ENCODE measurements around the gene GZMB.
A peak's percentile ranks its signal among the peaks of the same experiment; 100 is the strongest.

GZMB gene

DNA sequence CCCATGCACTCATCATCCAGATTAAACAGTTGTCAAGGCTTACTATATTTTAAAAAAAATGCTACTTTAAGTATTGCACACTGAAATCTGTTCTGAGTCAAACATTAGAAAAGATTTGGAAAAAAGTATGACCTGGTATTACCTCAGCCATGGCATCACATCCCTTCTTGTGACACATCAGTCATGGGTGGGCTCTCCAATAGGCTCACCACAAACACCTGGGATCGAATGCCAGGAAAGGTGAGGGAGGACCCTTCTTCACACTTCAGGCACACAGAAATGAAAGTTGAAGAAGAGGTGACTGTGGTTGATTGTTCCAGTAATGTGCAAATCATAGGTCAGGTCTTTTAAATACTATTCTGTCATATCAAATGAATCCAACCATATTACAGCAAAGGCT, 36.6 kb upstream of the GZMB start:
- Histone ChIP-seq H3K27me3 (ENCODE audit: insufficient read depth, low read length, poor library complexity, severe bottlenecking) (no peaks in the 10 kb centered on the region), H3K79me2 (ENCODE audit: insufficient read depth, low read length) (no peaks in the 10 kb centered on the region), H4K20me1 (ENCODE audit: insufficient read depth, low read length, poor library complexity, severe bottlenecking) (no peaks in the 10 kb centered on the region), H3K9me2 (replicated peaks; ENCODE audit: low read depth, low read length) (no peaks in the 10 kb centered on the region), H3K4me3 (ENCODE audit: low read length, poor library complexity, severe bottlenecking) (no peak overlapping the region), H3K4me1 (ENCODE audit: insufficient read depth, low read length, poor library complexity, severe bottlenecking) (peaks cover 45% of the 10 kb centered on the region), H3K4me2 (ENCODE audit: low read depth, low read length, poor library complexity, severe bottlenecking) (no peak overlapping the region), H3K9me3 (ENCODE audit: insufficient read depth, low read depth, low read length) (no peaks in the 10 kb centered on the region), H3K36me3 (ENCODE audit: insufficient read depth, low read length) (no peaks in the 10 kb centered on the region), H3F3A (ENCODE audit: low read depth) (peaks cover 13% of the 10 kb centered on the region; the same call in 1 of the 2 replicates), H2AFZ (ENCODE audit: low read length) (no peak overlapping the region), H3K9ac (ENCODE audit: low read depth, low read length, poor library complexity, severe bottlenecking) (no peak overlapping the region)
- TF ChIP-seq EZH2phosphoT487 (IDR thresholded peaks at IDR 0.05; ENCODE audit: borderline replicate concordance) (no peak), CTCF (conservative IDR thresholded peaks at IDR 0.05; ENCODE audit: low read length) (no peak)

- TF ChIP-seq EZH2phosphoT487 (IDR thresholded peaks at IDR 0.05; ENCODE audit: borderline replicate concordance) (no peak), CTCF (conservative IDR thresholded peaks at IDR 0.05; ENCODE audit: low read length) (no peak)
- Histone ChIP-seq H3K79me2 (ENCODE audit: insufficient read depth, low read length) (no peaks in the 10 kb centered on the region), H2AFZ (ENCODE audit: low read length) (no peak overlapping the region), H3K9ac (ENCODE audit: low read depth, low read length, poor library complexity, severe bottlenecking) (no peak overlapping the region), H3F3A (ENCODE audit: low read depth) (peaks cover 16% of the 10 kb centered on the region; the same call in 1 of the 2 replicates), H3K4me1 (ENCODE audit: insufficient read depth, low read length, poor library complexity, severe bottlenecking) (peaks cover 45% of the 10 kb centered on the region), H3K4me2 (ENCODE audit: low read depth, low read length, poor library complexity, severe bottlenecking) (no peak overlapping the region), H3K4me3 (ENCODE audit: low read length, poor library complexity, severe bottlenecking) (no peak overlapping the region), H3K27me3 (ENCODE audit: insufficient read depth, low read length, poor library complexity, severe bottlenecking) (no peaks in the 10 kb centered on the region), H3K9me3 (ENCODE audit: insufficient read depth, low read depth, low read length) (no peaks in the 10 kb centered on the region), H3K9me2 (replicated peaks; ENCODE audit: low read depth, low read length) (no peaks in the 10 kb centered on the region), H3K36me3 (ENCODE audit: insufficient read depth, low read length) (no peaks in the 10 kb centered on the region), H4K20me1 (ENCODE audit: insufficient read depth, low read length, poor library complexity, severe bottlenecking) (no peaks in the 10 kb centered on the region)
Observed at GRCh38 chr14:24669651-24670050, 35.7 kb upstream of the GZMB start.

DNA sequence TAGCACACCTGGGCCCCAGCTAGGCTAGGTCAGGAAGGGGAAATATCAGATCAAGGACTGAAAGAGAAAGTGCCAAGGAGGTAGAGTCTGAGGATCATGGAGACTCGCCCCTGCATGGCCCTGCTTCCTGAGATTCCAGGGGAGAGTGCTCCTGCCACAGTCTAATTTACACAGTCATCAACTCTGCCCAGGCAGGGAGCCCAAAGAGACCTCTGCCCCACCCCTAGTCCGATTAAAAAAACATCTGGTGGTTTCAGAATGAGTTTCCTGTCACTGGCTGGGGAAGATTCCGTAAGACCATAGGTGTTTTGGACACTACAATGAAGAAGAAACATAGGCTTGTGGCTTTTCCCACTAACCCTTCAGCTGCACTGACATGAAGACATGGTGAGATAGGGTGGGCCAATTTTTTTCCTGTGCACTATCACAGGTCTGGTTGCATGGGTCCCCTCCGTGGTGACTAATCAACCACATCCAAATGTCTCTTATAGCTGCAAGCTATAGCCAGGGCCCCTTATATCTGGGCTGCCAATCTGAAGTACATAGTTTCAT, 31.5 kb upstream of the GZMB start:
- no peaks in the 10 kb centered on the region for H3K27me3 ChIP-seq (ENCODE audit: insufficient read depth, low read length, poor library complexity, severe bottlenecking)
- H3K9me3 ChIP-seq (ENCODE audit: insufficient read depth, low read depth, low read length): no peaks in the 10 kb centered on the region
- peak overlapping the region; percentile 72 for H3K9ac ChIP-seq (ENCODE audit: low read depth, low read length, poor library complexity, severe bottlenecking)
- peak overlapping the region; percentile 87 for H3K4me2 ChIP-seq (ENCODE audit: low read depth, low read length, poor library complexity, severe bottlenecking)
- peak overlapping the region; percentile 62 for H3K4me3 ChIP-seq (ENCODE audit: low read length, poor library complexity, severe bottlenecking)
- TF ChIP-seq CTCF (conservative IDR thresholded peaks at IDR 0.05; ENCODE audit: low read length): no peak
- TF ChIP-seq EZH2phosphoT487 (IDR thresholded peaks at IDR 0.05; ENCODE audit: borderline replicate concordance): no peak
- H3K9me2 ChIP-seq (replicated peaks; ENCODE audit: low read depth, low read length): no peaks in the 10 kb centered on the region
- H2AFZ ChIP-seq (ENCODE audit: low read length): no peak overlapping the region
- no peaks in the 10 kb centered on the region for H4K20me1 ChIP-seq (ENCODE audit: insufficient read depth, low read length, poor library complexity, severe bottlenecking)
- peaks cover 65% of the 10 kb centered on the region for H3K4me1 ChIP-seq (ENCODE audit: insufficient read depth, low read length, poor library complexity, severe bottlenecking)
- peaks cover 27% of the 10 kb centered on the region for H3F3A ChIP-seq (ENCODE audit: low read depth)
- H3K79me2 ChIP-seq (ENCODE audit: insufficient read depth, low read length): no peaks in the 10 kb centered on the region
- H3K36me3 ChIP-seq (ENCODE audit: insufficient read depth, low read length): no peaks in the 10 kb centered on the region
